MG63 (cell line): ENCODE data around the gene TFDP1. TPM values are rescaled to one million over a fixed set of nuclear protein-coding genes. Genes with fewer than 3 reads are reported as not detected.

Experiments
- DNase-seq: peaks from one replicate; pipeline ENCODE4 v3.0.0-alpha.2; 2020
- H3K27me3 ChIP-seq: fragments of 250-450 bp; sonication (Bioruptor Pico); 2 replicates; pipeline ENCODE4 v1.5.1; 2020; ENCODE audit warnings: mild to moderate bottlenecking, moderate library complexity
- H3K36me3 ChIP-seq: fragments of 250-450 bp; sonication (Bioruptor Pico); 2 replicates; pipeline ENCODE4 v1.5.1; 2020; ENCODE audit warnings: mild to moderate bottlenecking, moderate library complexity
- H3K4me3 ChIP-seq: fragments of 250-450 bp; sonication (Bioruptor Pico); 2 replicates; pipeline ENCODE4 v1.5.1; 2020; ENCODE audit warnings: mild to moderate bottlenecking, moderate library complexity
- H3K9me3 ChIP-seq: fragments of 250-450 bp; sonication (Bioruptor Pico); 2 replicates; pipeline ENCODE4 v1.5.1; 2020; ENCODE audit warnings: mild to moderate bottlenecking, moderate library complexity
- total RNA-seq: library from RNA; depleted of rRNA; stranded (reverse); fragments of >200 nt; shearing (Covaris generic); gene quantifications from 2 replicates; pipeline ENCODE4 v1.2.3, GENCODE V29; 2014; ENCODE audit warnings: low replicate concordance

The TFDP1 gene
- total RNA-seq, 1 experiment from 2014 or later, result 38.3 TPM

DNA sequence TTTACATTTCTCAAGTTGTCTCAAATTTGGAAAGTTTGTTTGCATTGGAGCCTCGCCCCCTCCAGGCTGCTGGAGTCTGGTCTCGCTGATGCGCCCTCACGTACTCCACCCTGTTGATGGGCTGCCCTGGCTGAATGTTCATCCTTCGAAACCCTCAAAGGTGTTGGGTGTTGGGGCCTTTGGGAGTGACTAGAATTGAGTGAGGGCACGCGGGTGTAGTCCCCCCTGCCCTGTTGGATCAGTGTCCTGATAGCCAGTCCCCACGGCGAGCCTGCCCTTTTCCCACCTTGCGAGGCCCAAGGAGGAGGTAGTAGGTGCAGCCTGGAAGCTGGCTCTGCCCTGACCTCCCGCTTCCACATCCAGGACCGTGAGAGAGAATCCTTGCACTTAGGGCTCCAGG is 14.8 kb downstream of the TFDP1 start:
- Histone ChIP-seq H3K4me3 (no peak overlapping the region), H3K9me3 (no peaks in the 10 kb centered on the region), H3K27me3 (no peaks in the 10 kb centered on the region), H3K36me3 (peaks cover 55% of the 10 kb centered on the region)
- DNase-seq, result no peak

DNA sequence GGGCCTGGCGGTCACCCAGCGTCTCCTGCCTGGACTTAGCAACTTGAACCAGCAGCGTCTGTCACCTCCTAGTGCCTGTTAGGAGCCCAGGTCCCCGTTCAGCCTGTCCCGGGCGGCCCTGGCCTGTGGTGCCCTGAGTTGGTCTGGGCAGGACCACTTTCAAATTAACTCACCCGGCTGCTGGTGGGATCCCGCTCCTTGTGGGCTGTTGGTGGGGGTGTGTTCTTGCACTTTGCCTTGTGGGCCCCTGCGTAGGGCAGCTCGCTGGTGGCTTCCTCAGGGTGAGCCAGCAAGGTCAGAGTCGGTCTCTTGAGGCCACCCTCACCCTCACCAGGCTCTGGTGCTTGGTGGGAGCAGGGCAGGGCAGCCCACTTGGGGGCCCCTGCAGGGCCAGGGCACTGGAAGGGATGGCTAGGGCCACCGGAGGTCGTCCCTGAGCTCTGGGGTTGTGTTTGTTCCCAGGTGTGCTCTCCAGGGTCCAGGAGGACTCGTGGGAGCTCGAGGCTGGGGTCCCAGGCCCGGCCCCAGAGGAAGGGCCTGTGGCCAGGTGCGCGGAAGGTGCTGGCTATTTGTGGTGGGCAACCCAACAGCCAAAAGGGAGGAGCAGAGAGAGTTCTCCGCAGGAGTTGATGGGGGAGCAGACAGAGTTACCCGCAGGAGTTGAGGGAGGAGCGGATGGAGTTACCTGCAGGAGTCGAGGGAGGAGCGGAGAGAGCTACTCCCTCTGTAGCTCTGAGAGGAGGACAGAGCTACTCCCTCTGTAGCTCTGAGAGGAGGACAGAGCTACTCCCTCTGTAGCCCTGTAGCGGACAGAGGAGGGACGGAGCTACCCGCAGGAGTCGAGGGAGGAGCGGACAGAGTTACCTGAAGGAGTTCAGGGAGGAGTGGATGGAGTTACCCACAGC is 16.9 kb downstream of the TFDP1 start:
- H3K27me3 ChIP-seq, result no peaks in the 10 kb centered on the region
- DNase-seq, result no peak
- no peaks in the 10 kb centered on the region for H3K9me3 ChIP-seq
- H3K4me3 ChIP-seq, result no peak overlapping the region
- peaks cover 46% of the 10 kb centered on the region for H3K36me3 ChIP-seq

DNA sequence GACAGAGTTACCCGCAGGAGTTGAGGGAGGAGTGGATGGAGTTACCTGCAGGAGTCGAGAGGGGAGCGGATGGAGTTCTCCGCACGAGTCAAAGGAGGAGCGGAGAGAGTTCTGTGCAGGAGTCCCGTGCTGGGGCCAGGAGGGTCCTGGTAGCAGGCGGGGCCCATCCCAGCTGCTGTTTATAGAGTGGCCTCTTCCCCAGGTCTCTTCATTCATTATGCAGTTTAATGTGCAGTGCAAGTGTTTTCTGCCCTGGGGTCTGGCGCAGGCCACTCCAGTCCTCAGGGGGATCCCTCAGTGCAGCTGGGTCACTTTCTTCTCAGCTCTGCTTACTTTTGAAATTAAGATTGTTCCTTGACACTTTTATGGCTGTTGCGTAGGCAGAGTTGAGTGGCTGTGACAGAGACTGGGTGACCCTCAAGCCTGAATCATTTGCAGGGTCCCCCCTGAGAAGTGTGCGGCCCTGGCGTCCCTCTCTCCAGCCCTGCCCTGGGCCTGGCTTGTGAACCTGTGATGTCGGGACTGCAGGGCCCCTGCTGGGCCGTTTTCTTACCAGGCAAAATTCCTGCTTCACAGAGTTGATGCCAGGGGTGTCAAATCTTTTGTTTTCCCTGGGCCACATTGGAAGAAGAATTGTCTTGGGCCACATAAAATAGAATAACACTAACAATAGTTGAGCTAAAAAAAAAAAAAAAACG is 17.9 kb downstream of the TFDP1 start:
- no peak for DNase-seq
- H3K36me3 ChIP-seq, result peaks cover 40% of the 10 kb centered on the region
- H3K9me3 ChIP-seq, result no peaks in the 10 kb centered on the region
- H3K27me3 ChIP-seq, result no peaks in the 10 kb centered on the region
- no peak overlapping the region for H3K4me3 ChIP-seq

DNA sequence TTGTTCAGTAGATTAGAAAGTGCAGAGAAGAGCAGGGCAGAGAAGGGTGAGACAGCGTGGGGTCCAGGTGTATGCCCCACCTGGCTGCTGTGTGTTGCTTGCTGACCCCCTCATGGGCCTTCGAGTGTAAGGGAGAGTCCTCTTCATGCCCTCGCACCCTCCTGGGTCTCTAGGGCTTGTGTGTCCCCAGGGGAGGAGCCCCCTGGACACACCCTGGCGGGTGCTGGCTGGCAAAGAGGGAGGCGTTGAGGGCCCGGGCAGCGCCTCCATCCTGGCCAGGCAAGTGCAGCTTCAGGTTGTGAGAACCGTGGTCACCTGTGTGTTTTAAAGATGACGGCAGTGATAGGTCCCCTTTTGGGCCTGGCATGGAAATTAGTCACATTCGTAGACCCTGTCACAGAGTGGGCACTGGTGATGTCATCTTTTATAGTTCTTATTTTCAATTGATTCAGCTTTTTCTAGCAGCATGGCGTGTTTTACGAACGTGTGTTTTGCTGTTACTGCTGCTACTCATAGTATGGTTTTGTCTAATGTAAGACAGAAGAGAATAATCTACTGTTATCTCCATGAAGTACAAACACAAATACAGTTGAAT is 18.7 kb downstream of the TFDP1 start:
- Histone ChIP-seq H3K27me3 (no peaks in the 10 kb centered on the region), H3K36me3 (peaks cover 37% of the 10 kb centered on the region), H3K9me3 (no peaks in the 10 kb centered on the region), H3K4me3 (no peak overlapping the region)
- no peak for DNase-seq

DNA sequence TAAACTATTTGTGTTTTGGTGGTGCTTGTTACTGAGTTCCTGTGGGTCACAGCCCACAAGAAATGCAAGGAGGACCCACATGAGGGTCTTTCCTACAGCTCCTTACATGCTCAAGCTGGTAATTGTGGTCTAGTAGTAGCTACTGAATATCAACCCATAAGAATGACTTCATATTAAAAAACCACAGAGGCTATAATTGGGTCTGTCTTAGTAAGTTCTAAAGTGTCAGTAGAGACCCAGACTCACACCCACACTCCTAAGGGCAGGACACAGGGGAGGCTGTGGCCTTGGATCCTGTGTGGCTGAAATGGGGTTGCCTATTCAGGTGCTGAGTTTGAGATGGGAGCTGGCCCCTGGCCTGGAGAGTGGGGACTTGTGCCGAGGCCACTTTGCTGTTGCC is 19.6 kb downstream of the TFDP1 start:
- Histone ChIP-seq H3K9me3 (no peaks in the 10 kb centered on the region), H3K4me3 (no peak overlapping the region), H3K27me3 (no peaks in the 10 kb centered on the region), H3K36me3 (peaks cover 35% of the 10 kb centered on the region)
- no peak for DNase-seq

DNA sequence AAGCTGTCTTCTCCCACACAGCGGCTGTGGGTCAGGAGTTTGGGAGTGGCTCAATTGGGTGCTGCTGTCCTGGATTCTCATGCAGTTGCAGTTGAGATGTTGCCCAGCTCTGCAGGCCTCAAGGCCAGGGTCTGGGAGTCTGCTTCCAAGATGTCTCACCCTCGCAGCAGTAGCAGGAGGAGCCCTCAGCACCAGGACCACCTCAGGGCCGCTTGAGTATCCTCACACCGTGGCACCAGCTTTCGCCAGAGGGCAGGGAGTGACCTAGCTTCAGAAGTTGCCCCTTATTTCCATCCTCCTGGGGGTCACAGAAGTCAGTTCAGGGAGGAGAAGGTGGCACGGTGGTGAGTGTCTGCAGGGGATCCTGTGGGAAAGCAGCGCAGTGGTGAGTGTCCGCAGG is 20.9 kb downstream of the TFDP1 start:
- DNase-seq, result no peak
- no peaks in the 10 kb centered on the region for H3K9me3 ChIP-seq
- H3K36me3 ChIP-seq, result peaks cover 35% of the 10 kb centered on the region
- no peaks in the 10 kb centered on the region for H3K27me3 ChIP-seq
- no peak overlapping the region for H3K4me3 ChIP-seq

DNA sequence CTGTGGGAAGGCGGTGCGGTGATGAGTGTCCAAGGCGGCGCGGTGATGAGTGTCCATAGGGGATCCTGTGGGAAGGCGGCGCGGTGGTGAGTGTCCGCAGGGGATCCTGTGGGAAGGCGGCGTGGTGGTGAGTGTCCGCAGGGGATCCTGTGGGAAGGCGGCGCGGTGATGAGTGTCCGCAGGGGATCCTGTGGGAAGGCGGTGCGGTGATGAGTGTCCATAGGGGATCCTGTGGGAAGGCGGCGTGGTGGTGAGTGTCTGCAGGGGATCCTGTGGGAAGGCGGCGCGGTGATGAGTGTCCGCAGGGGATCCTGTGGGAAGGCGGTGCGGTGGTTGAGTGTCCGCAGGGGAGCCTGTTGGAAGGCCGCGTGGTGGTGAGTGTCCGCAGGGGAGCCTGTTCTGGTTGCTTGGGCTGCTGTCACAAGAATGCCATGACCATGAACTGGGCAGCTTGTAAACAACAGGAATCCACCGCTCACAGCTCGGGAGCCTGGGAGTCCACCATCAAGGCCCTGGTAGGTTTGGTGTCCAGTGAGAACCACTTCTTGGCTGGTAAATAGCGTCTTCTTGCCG is 21.4 kb downstream of the TFDP1 start:
- H3K36me3 ChIP-seq, result peaks cover 38% of the 10 kb centered on the region

DNA sequence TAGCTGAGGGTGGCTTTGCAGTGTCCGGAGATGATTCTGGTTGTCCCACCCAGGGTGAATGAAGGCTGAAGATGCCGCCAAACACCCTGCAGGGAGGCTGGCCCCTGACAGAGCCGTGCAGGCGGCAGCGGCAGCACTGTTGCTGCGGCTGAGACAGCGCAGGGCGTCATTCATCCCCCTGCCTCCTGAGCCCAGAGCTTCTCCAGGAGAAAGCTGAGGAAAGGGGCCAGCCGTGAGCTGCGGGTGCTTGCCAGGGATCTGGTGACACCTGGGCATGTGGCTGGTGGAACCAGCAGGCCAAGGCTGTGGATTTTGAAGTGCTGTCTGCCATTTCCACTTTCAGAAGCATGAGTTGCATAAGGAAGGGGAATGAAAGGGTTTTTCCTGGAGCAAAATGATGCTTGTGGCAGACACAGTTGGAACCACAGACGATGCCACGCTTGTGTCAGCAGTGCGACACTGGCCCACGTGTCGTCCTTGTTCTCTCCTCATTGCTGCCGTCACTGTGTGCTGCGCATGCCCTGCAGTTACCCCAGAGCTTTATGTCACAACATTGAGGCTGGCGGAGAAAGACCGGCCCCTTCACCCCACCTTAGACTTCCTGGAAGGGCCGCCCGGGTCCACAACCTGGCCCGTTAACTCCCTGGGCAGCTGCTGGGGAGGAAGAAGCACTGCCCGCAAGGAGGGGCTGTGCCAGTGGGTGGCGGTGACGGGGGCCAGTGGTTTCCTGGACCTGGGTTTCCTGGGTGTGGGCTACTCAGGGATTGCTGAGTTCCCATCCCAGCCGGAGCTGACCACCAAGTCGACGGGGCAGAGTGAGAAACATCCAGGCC is 22.7 kb downstream of the TFDP1 start:
- no peaks in the 10 kb centered on the region for H3K27me3 ChIP-seq
- H3K4me3 ChIP-seq, result no peak overlapping the region
- no peak for DNase-seq
- peaks cover 49% of the 10 kb centered on the region for H3K36me3 ChIP-seq
- H3K9me3 ChIP-seq, result no peaks in the 10 kb centered on the region

More for the DNA sequence above, 21.4 kb downstream of the TFDP1 start:
- Histone ChIP-seq H3K4me3 (no peak overlapping the region), H3K9me3 (no peaks in the 10 kb centered on the region), H3K27me3 (no peaks in the 10 kb centered on the region)
- DNase-seq, result no peak

DNA sequence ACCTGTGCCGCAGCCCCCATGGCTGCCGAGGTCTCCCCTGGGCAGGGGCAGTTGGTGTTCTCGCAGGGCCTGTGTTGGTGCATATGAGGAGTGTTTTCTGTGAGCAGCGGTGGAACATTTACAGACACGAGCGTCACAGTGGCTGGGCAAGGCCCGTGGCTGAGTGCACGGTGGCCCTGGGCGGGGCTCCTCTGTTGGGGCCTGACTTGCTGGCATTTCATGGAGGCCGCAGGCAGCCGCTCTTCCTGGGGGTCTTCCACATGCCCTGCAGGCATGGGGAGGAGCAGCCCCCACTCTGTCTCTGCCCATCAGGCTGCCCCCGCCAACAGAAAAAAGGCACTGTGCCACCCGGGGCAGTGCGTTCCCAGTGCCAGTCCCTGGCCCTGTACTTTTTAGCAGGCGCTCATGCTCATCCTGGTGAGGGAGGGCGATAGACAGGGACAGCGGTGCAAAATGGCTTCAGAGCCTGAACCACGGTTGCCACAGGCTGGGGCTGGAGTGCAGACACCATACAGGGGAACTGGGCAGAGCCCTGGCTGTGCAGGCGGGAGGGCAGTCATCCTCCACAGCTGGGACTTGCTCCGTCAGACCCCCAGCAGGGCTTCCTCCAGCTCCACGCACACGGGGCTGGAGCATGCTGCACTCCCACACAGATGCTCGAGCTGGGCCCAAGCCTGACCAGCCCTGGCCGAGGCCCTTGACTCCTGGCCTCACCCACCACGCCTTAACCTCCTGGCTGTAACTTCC is 23.5 kb downstream of the TFDP1 start:
- H3K4me3 ChIP-seq, result no peak overlapping the region
- H3K9me3 ChIP-seq, result no peaks in the 10 kb centered on the region
- no peaks in the 10 kb centered on the region for H3K27me3 ChIP-seq
- no peak for DNase-seq
- peaks cover 57% of the 10 kb centered on the region for H3K36me3 ChIP-seq

DNA sequence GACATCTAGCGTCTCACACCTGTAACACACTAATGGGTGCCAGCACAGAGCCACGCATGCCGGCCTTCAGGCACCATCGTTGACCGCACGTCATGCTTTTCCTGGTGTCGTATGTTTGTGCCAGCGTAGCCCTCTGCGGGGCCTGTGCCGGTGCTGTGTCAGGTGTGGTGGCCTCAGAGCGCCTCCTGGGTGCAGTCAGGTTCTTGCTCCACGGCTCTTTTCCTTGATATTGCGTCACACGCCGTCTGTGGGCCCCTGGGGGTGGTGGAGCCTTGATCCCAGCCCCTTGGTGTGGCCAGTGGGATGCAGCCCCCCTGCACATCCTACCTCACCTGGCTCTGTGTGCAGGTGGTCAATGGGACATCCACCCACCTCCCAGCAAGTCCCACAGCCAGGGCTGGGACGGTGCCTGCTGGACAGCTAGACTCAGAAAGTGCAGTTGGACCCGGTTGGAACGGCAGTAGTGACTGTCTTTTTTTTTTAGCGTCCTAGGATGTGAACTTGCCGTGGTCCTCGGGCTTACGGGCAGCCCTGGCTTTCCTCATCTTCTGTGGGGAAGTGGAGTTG is 24.5 kb downstream of the TFDP1 start:
- Histone ChIP-seq H3K9me3 (no peaks in the 10 kb centered on the region), H3K27me3 (no peaks in the 10 kb centered on the region), H3K4me3 (no peak overlapping the region), H3K36me3 (peaks cover 61% of the 10 kb centered on the region)
- no peak for DNase-seq

DNA sequence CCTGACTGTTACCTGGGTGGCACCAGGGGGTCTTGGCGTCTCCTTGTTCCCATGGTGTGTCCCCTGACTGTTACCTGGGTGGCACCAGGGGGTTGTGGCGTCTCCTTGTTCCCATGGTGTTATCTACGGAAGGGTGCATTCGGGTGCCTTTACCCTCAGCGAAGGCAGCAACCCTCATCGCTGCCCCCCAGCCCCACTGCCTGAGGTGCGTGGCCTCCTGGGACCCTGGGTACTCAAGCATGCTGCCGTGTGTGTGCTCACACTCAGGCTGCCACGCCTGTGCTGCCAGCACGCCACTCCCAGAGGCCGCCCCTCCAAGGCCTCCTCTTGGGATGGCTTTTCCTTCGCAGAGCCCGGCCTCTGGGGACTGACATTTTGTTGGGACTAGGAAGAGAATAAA is 25.1 kb downstream of the TFDP1 start:
- H3K27me3 ChIP-seq, result no peaks in the 10 kb centered on the region
- DNase-seq, result no peak
- no peak overlapping the region for H3K4me3 ChIP-seq
- H3K9me3 ChIP-seq, result no peaks in the 10 kb centered on the region
- peaks cover 56% of the 10 kb centered on the region for H3K36me3 ChIP-seq

DNA sequence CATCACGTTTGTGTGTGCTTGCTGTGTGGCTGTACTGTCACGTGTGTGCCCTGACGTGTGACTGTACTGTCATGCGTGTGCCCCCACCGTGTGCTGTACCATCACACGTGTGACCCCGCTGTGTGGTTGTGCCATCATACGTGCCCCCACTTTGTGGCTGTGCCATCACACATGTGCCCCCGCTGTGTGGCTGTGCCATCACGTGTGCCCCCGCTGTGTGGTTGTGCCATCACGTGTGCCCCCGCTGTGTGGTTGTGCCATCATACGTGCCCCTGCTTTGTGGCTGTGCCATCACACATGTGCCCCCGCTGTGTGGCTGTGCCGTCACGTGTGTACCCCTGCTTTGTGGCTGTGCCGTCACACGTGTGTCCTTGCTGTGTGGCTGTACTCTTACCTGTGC is 25.7 kb downstream of the TFDP1 start:
- Histone ChIP-seq H3K27me3 (no peaks in the 10 kb centered on the region), H3K36me3 (peaks cover 56% of the 10 kb centered on the region), H3K9me3 (no peaks in the 10 kb centered on the region), H3K4me3 (no peak overlapping the region)
- no peak for DNase-seq

DNA sequence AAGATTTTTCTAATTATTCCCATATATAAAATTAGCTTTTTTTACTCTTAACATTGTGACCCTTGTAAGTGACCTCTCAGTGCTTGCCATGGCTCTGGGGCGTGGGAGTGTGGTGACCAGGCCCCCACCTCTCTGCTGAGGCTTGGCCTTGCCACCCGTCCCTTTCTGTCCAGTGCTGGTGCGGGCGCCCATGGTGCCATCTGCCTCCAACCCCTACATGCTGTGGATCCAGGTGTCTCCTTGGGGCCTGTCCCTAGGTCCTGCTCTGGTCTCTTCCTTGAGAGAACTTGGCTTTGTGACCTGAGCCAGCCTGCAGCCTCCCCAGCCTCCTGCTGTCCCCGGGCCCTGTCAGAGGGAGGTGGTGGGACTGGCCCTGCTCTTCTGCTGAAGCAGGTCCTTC is 27.4 kb downstream of the TFDP1 start:
- Histone ChIP-seq H3K4me3 (no peak overlapping the region), H3K27me3 (no peaks in the 10 kb centered on the region), H3K36me3 (peaks cover 52% of the 10 kb centered on the region), H3K9me3 (no peaks in the 10 kb centered on the region)
- no peak for DNase-seq

DNA sequence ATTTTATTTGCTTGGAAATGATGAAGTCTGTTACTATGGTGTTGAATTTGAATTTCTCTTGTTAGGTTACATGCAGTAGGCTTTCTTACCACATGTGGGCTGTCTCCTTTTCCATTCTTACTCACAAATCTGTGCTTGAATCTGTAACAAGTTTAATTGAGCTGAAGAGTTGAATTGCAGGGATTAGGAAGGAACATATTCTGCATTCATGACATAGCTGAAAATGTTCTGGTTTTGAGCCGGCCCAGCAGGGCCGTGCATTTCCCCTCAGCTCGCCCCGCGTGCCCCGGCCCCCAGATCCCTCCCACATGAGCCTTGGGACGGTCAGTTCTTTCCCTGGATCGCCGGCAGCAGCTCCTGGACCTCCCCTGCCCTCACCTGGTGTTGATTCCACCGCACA is 28.1 kb downstream of the TFDP1 start:
- Histone ChIP-seq H3K9me3 (no peaks in the 10 kb centered on the region), H3K27me3 (no peaks in the 10 kb centered on the region), H3K4me3 (no peak overlapping the region), H3K36me3 (peaks cover 50% of the 10 kb centered on the region)
- DNase-seq, result no peak

DNA sequence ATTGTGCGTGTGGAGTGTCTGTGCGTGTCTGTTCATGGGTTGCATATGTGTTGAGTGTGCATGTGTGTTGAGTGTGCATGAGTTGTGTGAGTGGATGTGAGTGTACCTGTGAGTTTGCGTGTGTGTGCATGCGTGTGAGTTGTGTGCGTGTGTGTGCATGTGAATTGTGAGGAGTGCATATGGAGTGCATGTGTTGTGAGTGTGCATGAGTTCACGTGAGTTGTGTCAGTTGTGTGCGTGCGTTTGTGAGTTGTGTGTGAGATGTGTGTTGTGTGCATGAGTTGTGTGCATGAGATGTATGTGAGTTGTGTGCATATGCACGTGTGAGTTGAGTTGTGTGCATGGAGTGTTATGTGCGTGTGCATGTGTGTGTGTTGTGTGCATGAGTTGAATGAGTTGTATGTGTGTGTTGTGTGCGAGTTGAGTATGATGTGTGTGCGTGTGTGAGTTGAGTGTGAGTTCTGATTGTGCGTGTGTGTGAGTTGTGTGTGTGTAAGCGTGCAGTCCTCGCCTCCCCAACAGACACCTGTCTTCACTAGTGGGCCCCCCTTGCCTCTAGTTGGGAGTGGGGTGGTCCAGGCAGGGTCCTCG is 29.3 kb downstream of the TFDP1 start:
- peaks cover 53% of the 10 kb centered on the region for H3K36me3 ChIP-seq
- no peak for DNase-seq

More for the DNA sequence above, 29.3 kb downstream of the TFDP1 start:
- Histone ChIP-seq H3K27me3 (no peaks in the 10 kb centered on the region), H3K9me3 (no peaks in the 10 kb centered on the region), H3K4me3 (no peak overlapping the region)
